Parathyroid adenoma (tissue), 2 donors: ENCODE data around the gene DUS1L.

Source experiments
- H2AFZ ChIP-seq: fragments of 300-600 bp; sonication (generic); one replicate; pipeline ENCODE4 v1.7.0; 2017; ENCODE audit warnings: antibody characterized with exemption, mild to moderate bottlenecking
- H3K27ac ChIP-seq: fragments of 300-600 bp; sonication (generic); one replicate; pipeline ENCODE4 v1.7.0; 2017
- H3K27me3 ChIP-seq: fragments of 300-600 bp; sonication (generic); one replicate; pipeline ENCODE4 v1.7.0; 2017; ENCODE audit warnings: low read length; ENCODE audit not compliant: control insufficient read depth, insufficient read depth
- H3K36me3 ChIP-seq: fragments of 300-600 bp; sonication (generic); one replicate; pipeline ENCODE4 v1.7.0; 2017; ENCODE audit warnings: low read length; ENCODE audit not compliant: control insufficient read depth, insufficient read depth
- H3K4me1 ChIP-seq: fragments of 300-600 bp; sonication (generic); one replicate; pipeline ENCODE4 v1.7.0; 2017; ENCODE audit warnings: control low read depth
- H3K4me2 ChIP-seq: fragments of 300-600 bp; sonication (generic); one replicate; pipeline ENCODE4 v1.7.0; 2017; ENCODE audit warnings: low read length
- H3K4me3 ChIP-seq: fragments of 300-600 bp; sonication (generic); one replicate; pipeline ENCODE4 v1.7.0; 2017; ENCODE audit warnings: low read depth, low read length
- H3K79me2 ChIP-seq: fragments of 300-600 bp; sonication (generic); one replicate; pipeline ENCODE4 v1.7.0; 2017; ENCODE audit warnings: control low read depth
- H3K9ac ChIP-seq: fragments of 300-600 bp; sonication (generic); one replicate; pipeline ENCODE4 v1.7.0; 2017; ENCODE audit warnings: mild to moderate bottlenecking
- H3K9me3 ChIP-seq: fragments of 300-600 bp; sonication (generic); one replicate; pipeline ENCODE4 v1.7.0; 2017; ENCODE audit warnings: low read length; ENCODE audit not compliant: control insufficient read depth
- TF ChIP-seq, protein P1 (sequence below): fragments of 300-600 bp; sonication (generic); IDR thresholded peaks from one replicate; pipeline ENCODE4 v1.7.0; 2017; ENCODE audit warnings: antibody characterized with exemption, mild to moderate bottlenecking
- donor health status: primary hyperparathyroidism.

The DUS1L gene

DNA sequence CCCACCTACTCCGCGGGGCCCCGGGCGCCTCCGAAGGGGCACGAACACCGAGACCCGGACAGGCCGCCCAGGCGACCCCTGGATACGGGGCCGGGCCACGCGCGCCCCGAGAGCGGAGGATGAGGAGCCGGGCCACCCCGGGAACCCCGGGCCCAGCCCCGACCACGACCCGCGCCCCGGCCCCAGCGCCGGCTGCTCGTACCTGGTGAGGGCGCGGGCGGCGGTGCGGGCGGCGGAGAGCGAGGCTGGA, 32.2 kb upstream of the DUS1L start:
- TF ChIP-seq, protein P1, sequence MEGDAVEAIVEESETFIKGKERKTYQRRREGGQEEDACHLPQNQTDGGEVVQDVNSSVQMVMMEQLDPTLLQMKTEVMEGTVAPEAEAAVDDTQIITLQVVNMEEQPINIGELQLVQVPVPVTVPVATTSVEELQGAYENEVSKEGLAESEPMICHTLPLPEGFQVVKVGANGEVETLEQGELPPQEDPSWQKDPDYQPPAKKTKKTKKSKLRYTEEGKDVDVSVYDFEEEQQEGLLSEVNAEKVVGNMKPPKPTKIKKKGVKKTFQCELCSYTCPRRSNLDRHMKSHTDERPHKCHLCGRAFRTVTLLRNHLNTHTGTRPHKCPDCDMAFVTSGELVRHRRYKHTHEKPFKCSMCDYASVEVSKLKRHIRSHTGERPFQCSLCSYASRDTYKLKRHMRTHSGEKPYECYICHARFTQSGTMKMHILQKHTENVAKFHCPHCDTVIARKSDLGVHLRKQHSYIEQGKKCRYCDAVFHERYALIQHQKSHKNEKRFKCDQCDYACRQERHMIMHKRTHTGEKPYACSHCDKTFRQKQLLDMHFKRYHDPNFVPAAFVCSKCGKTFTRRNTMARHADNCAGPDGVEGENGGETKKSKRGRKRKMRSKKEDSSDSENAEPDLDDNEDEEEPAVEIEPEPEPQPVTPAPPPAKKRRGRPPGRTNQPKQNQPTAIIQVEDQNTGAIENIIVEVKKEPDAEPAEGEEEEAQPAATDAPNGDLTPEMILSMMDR, result no peak
- peak overlapping the region; percentile 50 for H3K9ac ChIP-seq
- H3K27ac ChIP-seq, result peak overlapping the region; percentile 47
- H3K4me2 ChIP-seq, result peak overlapping the region; percentile 89
- peak overlapping the region; percentile 82 for H2AFZ ChIP-seq
- peaks cover 13% of the 10 kb centered on the region for H3K79me2 ChIP-seq
- H3K4me1 ChIP-seq, result peaks cover 25% of the 10 kb centered on the region
- no peaks in the 10 kb centered on the region for H3K27me3 ChIP-seq
- no peaks in the 10 kb centered on the region for H3K9me3 ChIP-seq
- peak overlapping the region; percentile 64 for H3K4me3 ChIP-seq
- no peaks in the 10 kb centered on the region for H3K36me3 ChIP-seq

DNA sequence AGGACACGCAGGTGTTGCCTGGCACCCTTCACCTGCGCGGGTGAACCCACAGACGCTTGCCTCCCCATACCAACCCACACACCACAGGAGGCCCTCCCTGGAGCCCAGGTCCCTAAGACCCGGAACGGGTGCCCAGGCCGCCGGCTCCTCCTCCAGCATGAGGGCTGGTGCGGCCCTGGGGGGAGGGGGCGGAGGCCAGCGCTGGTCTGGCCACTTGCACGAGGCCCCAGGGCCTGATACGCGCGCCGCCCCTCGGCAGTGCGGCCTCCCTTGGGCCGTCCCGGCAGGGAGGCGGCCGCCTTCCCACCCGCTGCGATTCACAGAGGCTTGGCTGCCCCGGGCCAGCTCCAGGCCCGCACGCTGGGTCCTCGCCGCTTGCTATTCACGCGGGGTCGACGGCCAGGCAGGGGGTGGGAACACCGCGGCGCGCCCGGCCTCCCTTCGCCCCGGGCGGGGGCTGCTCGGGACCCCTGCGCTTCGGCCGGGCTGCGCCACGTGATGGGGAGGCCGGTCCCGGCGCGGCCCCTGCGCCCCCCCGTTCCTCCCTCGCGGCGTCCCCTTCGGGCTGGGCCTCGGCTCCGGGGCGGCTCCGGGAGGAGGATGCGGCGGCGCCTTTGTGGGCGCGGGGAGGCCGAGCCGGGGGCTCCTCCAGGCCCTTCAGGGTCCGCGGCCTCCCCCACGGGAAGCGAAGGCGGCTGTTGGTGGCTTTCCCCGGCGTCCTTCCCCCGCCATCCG, 31.7 kb upstream of the DUS1L start:
- H3K9ac ChIP-seq, result peak overlapping the region; percentile 50
- H2AFZ ChIP-seq, result peak overlapping the region; percentile 82
- peak overlapping the region; percentile 64 for H3K4me3 ChIP-seq
- H3K79me2 ChIP-seq, result peaks cover 13% of the 10 kb centered on the region
- no peaks in the 10 kb centered on the region for H3K9me3 ChIP-seq
- H3K27me3 ChIP-seq, result no peaks in the 10 kb centered on the region
- peak overlapping the region; percentile 89 for H3K4me2 ChIP-seq
- peak overlapping the region; percentile 47 for H3K27ac ChIP-seq
- H3K36me3 ChIP-seq, result no peaks in the 10 kb centered on the region
- peaks cover 25% of the 10 kb centered on the region for H3K4me1 ChIP-seq
- TF ChIP-seq, protein P1, result no peak

DNA sequence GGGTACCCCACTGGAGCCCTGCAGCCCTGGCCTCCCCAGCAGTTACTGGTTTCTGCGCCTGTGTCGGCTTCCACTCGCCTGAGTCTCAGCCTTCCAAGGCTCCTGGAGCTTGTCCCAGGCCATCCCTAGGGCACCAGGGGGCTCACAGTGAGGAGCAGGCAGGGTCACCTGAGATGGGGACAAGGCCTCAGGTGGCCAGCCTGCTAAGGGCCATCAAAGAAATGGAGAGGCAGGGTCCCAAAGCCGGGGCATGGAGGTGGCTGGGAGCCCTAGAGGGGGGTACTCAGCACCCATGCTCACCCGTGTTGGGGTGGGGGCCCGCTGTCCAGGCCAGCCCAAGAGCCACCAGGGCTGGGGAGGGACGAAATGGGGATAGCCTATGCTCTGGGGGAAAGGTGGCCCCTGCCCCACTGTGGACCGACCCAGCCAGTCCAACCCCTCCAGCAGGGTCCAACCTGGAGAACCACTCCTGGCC, 31.1 kb upstream of the DUS1L start:
- Histone ChIP-seq H3K36me3 (no peaks in the 10 kb centered on the region), H3K9ac (no peak overlapping the region), H3K4me3 (peak overlapping the region; percentile 64), H3K4me2 (peak overlapping the region; percentile 89), H3K27me3 (no peaks in the 10 kb centered on the region), H2AFZ (no peak overlapping the region), H3K79me2 (peaks cover 13% of the 10 kb centered on the region), H3K4me1 (peaks cover 23% of the 10 kb centered on the region), H3K9me3 (no peaks in the 10 kb centered on the region), H3K27ac (no peak overlapping the region)
- TF ChIP-seq, protein P1, result no peak

DNA sequence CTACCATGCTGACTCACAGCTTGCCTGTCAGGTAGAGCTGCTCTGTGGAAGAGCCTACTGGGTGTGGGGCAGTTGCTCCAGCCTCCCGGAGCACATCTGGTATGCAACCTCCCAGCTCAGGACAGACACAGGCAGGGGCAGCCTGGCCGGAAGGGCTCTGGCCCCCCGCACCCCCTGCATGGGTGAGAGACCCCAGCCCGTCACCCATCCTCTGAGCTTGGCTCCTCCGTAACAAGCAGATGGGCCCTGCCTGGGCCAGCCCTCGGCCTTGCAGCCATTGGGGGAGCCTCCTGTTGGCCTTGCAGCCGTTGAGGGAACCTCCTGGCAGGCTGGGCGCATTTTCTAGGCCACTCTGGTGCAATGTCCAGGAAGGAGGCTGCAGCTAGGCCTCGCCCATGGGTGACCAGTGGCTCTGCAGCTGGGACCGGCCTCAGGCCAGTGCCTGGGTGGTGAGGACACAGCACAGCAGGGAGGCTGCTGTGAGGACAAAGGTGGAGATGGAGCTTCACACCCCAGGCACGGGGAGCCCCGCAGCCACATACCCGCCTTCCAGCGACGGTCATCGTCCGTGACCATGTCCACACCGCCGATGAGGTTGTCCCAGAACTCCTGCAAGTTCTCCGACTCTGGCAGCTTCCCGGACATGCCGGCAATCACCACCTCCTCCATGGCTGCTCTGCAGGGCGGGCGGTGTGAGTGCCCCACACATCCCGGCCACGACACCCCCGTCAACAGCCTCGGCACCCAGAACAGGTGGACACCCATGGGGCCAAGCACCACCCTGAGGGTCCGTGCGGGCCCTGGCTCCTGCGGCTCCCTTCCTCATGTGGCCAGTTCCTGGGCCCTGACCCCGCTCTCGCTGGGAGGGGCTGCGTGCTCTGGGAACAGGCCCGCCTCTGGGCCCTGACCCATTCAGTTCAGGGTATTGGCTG, 30.4 kb upstream of the DUS1L start:
- no peak overlapping the region for H3K9ac ChIP-seq
- H3K4me2 ChIP-seq, result peak overlapping the region; percentile 89
- H3K36me3 ChIP-seq, result no peaks in the 10 kb centered on the region
- TF ChIP-seq, protein P1, result no peak
- H3K4me1 ChIP-seq, result peaks cover 17% of the 10 kb centered on the region
- no peaks in the 10 kb centered on the region for H3K9me3 ChIP-seq
- no peak overlapping the region for H2AFZ ChIP-seq
- no peaks in the 10 kb centered on the region for H3K27me3 ChIP-seq
- H3K27ac ChIP-seq, result no peak overlapping the region
- no peak overlapping the region for H3K4me3 ChIP-seq
- peaks cover 13% of the 10 kb centered on the region for H3K79me2 ChIP-seq
